NT2/D1 (cell line): Measurements from ENCODE around the gene C9orf72.

Experiments
- YY1 ChIP-seq: IDR thresholded peaks from 2 replicates; pipeline ENCODE4 v1.6.1; 2011; ENCODE audit not compliant: insufficient read length, insufficient read depth
- ZNF274 ChIP-seq: IDR thresholded peaks from 2 replicates; pipeline ENCODE4 v1.6.1; 2011; ENCODE audit warnings: mild to moderate bottlenecking, low read depth, low read length

DNA sequence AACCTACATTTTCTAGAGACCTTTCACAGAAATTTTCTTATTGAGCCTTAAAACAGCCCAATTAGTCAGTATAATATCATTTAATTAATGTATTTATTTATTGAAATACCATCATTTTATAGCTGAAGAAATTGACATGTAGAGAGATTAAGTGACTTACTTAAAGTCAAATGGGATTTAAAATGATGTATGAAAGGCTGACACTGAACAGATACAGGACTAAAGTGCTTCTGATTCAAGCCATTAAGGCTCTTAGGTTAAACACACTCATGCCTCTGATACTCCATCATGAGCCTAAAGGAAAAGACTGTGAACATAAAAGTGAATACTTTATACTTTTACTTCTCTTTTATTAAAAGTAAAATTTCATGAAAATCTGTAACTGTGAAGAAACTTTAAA lies 12.8 kb downstream of the C9orf72 start:
- no peak for TF ChIP-seq YY1
- TF ChIP-seq ZNF274 = no peak
